GM19238 (cell line): Measurements from ENCODE around the gene CYBC1.
A peak's percentile ranks its signal among the peaks of the same experiment; 100 is the strongest.

Source experiments
- DNase-seq: peaks from one replicate; pipeline ENCODE4 v3.0.0; 2011; ENCODE audit warnings: low spot score; ENCODE audit not compliant: insufficient read length

The CYBC1 gene

DNA sequence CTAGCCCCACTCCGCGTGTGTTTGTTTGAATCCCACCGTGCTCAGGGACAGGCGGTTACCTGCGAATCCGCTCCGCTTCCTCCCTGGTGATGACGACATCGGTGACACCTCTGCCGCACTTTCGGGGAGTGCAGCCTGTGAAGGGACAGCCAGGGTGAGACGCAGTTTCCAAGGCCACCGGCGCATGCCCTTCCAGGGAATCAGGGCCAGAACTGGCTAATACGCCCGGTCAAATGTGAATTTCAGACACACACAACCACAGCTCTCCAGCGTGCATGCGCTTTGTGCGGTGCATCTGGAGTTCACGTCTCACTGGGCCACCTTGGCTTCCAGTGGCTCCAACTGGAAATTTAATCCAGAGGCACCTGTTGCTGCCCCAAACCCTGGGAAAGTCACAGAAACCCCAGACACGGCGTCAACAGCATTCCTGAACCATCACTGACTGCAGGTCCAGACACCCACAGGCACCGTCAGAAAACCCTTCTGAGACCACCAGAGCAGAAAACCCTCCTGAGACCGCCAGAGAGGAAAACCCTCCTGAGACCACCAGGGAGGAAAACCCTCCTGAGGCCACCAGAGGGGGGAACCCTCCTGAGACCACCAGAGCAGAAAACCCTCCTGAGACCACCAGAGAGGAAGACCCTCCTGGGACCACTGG, 39.0 kb downstream of the CYBC1 start:
- no peak for DNase-seq

DNA sequence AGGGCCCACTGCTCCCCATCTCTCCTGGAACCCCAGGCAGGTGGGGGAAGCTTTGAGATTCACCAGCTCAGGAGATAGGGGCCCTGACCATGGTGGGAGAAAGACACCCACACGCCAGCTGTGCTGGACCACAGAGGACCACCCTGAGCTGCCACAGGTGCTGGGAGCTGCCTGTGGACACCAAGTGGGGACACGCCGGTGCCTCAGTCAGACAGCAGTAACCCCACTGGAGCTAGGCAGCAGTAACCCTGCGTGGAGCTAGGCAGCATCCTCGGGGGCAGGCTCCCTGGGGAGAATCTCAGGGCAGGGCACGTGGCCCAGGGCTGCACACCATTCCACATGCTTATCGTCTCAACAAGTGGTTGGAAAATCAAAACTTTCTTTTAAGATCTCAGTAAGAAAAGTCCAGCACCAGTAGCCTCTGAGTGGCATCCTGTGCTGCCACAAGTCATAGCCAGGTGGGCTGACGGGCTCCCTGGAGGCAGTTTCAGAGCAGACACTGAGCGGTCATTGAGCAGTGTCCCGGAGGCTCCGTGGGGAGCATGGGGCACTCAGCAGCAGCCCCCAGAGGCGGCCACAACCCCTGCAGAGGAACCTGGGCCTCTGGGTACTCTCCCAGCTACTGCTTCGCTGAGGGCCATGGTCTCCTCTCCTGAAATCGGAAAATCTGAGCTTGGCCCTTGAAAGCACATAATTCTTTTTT, 40.4 kb downstream of the CYBC1 start:
- DNase-seq, result no peak

DNA sequence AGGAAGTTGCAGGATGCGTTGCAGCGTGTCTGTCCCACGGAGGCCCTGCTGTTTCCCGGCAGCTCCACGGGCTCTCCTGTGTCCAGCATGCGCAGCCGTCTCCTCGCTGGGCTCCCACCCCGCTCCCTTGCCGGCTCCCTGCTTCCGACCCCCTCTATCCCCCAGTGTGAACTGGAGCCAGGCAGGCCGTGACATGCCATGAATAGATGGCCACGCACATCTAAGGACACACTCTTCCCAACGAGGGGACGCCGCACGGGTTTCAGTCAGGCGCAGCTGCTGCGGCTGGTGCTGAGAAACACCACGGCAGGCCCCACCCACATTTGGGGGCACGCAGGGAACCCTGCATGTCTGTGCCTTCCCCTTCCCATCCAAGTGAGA, 41.6 kb downstream of the CYBC1 start:
- DNase-seq, result no peak

DNA sequence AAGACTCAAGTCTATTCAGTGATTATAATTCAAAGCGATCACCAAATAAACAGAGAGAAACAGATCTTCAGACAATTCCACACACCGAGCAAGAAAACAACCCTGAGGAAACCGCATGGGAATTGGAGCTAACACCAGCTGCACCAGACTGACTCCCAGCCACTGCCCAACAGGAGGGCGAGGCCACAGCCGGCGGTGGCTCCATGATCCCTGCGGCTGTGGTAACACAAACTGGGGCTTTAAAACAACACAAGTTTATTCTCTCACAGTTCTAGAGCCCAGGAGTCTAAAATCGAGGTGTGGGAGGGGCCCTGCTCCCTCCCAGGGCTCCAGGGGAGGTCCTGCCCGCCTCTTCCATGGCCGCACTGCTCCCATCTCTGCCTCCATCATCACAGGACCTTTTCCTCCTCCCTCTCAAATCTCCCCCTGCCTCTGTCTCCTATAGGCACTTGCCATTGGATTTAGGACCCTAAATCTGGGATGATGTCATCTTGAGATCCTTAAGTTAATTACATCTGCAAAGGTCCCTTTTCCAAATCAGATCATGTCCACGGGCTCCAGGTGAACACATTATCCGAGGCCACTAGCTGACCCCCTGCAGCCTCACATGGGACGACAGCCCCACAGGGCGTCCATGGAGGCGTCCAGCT, 42.1 kb downstream of the CYBC1 start:
- DNase-seq, result no peak

DNA sequence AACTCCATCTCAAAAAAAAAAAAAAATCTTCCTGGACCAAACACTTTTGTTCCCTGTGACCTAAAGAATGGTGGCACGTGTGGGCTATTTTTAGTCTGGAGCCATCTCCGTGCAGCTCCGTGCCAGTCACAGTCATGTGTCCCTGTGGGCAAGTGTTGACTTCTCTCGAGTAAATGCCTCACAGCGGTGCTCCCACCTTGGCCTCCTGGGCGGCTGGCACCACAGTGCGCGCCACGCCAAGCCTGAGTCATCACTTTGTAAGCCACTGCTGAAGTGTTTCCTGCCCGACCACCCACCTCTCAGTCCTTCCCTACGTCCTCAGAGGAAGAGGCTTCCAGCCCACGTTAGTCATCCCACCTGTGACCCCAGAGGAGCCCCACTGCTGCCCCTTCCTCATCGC, 43.3 kb downstream of the CYBC1 start:
- no peak for DNase-seq

DNA sequence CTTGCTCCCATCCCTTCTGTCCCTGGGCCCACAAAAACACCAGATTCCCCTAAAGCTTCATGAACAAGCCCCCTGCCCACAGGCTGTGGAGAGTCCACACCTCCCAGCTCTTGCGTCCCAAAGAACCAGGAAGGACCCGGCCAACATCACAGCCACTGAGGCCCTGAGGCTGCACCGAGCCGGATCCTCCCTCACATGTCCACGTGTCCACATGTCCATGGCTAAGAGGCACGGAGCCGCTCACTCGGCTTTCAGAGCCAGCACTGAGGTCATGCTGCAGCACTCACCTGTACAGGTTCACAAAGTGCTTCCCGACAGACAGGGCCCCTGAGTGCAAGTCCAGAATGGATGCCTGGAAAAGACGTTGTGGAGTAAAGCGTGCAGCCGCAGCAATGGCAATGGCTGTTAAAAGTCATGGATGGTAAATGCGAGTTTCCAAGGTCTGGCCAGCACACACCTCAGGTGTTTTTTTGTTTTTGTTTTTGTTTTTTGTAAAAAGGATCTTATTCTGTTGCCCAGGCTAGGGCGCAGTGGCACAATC, 44.4 kb downstream of the CYBC1 start:
- no peak for DNase-seq

DNA sequence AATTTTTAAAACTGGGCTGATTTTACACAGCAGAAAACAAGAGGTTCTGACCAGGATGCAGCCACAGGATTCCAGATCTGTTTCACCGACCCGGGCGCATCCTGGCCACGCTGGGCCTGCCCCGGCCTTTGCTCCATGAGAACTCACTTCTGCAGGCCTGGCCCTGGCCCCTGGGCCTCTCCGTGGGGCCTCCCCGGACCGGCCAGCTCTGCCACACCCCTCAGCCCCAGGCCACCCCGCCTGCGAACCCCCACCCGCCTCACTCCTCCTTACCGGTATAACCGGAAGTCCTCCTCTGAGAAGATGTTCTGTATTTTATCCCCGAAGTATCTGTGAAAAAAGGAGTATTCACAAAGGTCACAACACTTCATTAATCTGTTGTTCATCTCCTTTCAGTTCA, 45.5 kb downstream of the CYBC1 start:
- DNase-seq, result no peak

DNA sequence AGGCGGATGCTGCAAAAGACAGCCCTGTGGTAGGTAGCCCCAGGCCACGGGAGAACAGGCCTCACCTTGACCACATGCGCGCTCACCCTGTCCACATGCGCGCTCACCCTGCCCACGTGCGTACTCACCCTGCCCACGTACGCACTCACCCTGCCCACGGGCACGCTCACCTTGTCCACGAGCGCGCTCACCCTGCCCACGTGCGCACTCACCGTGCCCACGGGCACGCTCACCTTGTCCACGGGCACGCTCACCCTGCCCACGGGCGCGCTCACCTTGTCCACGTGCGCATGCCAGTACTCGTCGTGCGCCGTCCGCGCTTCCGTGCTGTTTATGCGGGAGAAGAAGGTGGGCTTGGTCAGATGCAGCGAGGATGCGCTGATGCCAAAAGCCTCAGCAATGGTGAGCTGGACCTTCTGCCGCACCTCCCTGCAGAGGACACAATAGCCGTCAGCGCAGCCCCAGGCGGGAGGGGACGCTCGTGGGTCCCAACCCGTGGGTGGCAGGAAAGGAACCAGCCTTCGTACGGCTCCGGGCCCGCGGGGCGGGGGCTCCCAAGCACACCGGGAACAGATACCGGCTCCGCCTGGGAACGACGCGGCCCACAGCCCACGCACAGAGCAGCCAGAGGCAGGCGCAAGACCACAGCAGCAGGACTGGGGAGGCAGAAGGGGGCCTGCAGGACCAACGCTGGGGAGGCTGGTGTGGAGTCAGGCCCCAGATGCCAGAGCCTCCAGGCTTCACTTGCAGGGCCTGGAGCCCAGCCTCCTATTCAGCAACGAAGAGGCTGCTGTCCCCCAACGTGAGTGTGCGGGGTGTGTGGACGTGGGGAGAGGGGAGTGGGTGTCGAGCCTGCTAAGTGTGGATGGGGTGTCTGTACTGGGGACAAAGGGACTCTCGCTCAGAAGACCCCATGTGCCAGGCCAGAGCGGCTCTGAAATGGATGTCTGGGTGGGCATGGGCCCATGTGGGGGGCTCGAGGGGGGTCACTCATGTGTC, 46.6 kb downstream of the CYBC1 start:
- no peak for DNase-seq

DNA sequence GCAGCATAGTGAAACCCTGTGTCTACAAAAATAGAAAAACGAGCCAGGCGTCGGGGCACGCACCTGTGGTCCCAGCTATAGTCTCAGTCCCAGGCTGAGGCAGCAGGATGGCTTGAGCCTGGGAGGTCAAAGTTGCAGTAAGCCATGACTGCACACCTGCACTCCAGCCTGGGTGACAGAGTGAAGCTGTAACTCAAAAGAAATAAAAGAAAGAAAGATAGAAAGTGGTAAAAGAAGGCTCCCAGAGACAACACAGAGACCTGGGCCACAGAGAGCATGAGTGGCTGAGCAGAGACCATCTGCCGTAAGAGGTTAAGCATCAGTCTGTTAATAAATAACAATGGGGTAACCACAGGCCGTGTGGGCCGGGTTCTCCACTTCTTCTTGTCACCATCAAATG, 47.7 kb downstream of the CYBC1 start:
- DNase-seq, result peak; percentile 87

DNA sequence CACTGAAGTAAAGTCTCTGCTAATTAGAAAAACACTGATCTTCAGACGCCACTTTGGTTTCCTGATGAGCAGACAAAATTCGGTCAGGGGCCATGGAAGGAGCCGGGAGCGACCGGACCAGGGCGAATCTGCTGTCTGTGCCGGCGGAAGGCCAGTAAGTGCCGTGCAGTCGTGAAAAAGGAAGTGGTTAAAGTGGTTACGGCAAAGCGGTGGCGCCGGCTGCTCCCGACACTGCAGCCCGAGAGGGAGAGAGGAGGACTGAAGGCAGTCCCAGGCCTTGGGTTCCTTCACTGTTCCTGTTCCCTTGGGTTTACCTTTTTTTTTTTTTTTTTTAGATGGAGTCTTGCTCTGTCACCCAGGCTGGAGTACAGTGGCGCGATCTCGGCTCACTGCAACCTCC, 49.7 kb downstream of the CYBC1 start:
- peak; percentile 90 for DNase-seq

DNA sequence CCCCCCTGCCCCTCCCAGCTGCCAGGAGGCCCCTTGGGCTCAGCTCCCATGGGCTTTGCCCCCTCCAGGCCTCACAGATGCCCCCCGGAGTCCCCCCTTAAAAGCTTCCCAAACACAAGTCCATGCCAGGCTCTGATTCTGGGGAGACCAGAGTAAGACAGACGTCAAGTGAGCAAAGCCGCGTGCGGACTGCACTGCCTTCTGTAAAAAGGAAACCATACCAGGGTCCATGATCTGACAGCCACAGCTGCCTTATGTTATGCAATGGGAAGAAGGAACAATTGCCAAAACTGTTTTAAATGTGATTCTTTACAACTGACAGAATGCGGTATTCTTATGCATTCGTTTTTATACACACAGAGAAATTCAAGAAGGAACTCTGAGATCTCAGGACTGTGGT, 50.3 kb downstream of the CYBC1 start:
- DNase-seq, result no peak

DNA sequence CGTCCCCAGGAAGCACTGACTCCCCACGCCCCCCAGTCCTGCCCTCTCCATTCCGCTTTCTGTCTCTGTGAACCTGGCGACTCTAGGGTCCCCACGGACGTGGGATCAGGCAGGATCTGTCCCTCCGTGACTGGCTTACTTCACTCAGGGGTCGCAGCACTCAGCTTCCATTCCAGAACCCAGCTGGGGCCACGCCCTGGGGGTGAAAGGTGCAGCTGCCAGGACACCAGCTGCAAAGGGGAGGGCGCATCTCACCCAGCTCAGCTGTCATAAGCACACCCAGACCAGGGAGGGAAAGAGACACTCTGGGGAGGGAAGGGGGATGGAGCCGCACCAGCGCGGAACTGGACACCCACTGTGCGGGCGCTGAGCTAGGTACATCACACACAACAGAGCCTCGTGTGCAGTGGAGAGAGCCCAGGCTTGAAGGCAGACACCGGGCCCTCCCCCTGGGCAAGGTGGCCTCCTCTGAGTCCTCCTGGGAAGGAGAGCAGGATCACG, 50.9 kb downstream of the CYBC1 start:
- no peak for DNase-seq

DNA sequence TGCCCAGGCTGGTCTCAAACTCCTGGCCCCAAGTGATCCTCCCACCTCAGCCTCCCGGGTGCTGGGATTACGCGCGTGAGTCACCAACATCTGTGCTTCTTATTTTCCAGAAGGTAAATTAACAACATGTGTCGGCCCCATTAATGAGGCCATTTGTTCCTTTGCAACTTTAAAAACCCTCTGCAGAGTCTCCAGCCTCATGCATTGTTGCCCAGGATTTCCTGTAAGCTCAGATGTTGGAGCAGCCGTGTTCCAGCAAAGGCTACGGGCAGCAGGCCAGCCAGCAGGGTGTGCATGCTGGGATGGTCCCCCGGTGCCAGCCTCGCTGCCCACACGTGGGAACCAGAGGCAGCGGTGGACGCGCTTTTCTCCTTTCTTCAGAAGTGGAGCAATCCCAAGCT, 51.5 kb downstream of the CYBC1 start:
- DNase-seq, result no peak

DNA sequence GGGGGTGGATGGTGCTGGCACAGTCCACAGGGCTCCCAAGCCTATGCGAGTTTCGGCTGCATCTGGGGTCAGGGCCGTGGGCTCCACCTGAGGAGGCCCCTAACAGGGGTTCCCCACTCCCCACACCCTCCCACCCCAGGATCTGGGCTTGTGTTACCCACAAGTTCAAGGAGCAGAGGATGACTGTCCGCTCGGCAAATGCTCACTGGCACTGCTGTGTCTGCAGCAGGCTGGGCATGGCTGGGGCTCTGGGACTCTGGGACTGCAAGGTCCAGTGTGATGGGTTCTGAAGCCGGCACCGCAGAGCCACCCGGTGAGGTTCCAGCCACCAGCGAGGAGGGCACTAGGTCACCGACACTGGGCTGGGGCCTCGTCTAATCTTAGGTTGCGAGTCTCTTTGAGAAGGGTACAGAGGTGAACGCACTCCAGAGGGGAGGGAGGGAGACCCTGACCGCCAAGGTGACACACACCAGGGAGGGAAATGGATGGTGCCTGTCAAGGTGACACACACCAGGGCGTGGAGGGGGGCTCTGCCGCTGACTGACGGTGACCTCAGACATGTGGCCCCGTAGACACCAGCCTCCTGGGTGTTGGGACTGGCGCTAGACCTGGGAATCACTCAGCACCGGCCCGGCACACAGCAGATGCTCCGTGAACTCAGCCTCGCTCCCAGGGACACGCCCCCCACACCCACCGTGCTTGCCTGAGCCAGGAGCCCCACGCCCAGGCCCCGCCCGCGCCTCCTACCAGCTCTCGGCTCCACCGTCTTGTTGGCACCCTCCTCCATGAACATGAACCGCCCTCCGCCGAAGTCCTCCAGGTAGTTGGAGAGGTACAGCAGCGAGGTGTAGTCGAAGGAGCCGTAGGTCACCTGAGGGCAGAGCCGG, 52.9 kb downstream of the CYBC1 start:
- no peak for DNase-seq

DNA sequence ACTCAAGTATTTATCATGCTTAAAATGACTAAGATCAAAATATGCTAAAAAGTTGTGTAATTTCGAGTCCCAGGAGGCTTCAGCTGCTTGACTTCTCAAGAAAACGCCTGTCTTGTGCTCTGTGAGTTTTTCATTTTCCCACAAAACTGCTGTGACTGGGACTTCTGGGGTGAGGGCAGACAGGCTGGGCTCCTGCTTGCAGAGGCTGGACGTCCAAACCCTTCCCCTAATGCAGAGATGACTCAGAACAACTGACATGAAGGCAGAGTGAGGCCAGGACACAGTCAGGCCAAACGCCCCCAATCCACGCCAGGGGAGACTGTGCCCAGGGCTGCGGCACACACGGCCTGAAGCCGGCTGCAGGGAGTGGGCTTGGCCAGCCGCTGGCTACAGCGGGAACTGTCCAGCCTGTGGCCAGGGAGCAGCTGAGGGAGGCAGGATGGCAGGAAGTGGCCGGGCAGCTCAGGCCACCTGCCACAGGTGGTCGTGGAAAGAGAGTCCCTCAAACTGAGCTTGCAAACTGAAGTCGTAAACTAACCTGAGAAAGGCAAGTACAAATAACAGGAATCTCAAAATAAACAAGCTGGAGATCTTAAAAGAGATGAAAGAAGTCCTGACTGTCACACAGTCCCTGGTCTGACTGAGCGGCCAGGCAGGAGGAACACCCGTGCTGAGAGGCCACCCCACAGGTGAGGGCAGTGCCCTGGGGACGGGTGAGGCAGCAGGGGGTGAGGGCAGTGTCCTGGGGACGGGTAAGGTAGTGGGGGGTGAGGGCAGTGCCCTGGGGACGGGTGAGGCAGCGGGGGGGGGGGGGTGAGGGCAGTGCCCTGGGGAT, 53.7 kb downstream of the CYBC1 start:
- DNase-seq, result no peak

DNA sequence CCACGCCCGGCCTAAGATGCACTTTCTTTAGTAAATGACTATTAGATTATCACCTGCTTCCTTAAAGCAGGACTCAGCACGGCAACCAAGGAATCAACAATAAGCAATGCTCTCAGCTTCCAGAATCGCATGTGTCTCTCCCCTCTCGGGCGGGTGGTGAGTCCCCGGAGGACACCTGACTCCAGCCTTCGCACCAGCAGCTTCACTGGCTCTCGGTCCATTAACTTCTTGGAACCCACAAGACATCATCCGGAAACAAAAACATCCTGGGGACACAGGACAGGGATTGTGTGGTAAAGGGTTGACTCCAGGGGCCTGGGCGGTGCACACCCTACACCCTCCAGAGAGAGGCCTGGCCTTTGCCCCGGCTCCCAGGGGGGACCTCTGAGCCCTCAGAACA, 56.3 kb downstream of the CYBC1 start:
- no peak for DNase-seq

DNA sequence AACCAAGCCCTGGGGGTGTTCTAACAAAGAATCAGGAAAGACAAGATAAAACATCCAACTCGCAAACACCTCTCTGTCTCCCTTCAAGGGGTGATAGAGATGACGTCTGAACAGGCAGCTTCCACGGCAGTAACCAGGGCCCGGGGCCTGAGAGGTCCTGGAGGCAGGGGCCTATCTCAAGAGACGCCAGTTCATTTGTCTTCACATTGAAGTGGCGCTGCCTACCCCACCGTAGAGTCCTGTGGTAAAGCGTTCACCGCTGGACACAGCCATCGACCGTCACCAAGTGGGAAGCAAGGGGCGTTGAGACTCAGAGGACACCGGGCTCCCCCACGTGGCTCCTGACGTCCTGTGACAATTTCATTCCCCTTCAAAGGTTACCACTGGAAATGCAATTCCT, 57.6 kb downstream of the CYBC1 start:
- no peak for DNase-seq
